WTC11 (cell line): Measurements from ENCODE around the gene SERPINF2.

Source experiments
- JUN ChIP-seq: sonication (generic); formaldehyde crosslinking; IDR thresholded peaks from 2 replicates; pipeline ENCODE4 v1.8.0; 2023; ENCODE audit warnings: mild to moderate bottlenecking, missing genetic modification reagents
- TP53 ChIP-seq: sonication (generic); formaldehyde crosslinking; IDR thresholded peaks from 2 replicates; pipeline ENCODE4 v1.8.1; 2023; ENCODE audit warnings: mild to moderate bottlenecking, missing genetic modification reagents
- ZBTB21 ChIP-seq: sonication (generic); formaldehyde crosslinking; IDR thresholded peaks from 2 replicates; pipeline ENCODE4 v1.8.1; 2023; ENCODE audit warnings: mild to moderate bottlenecking, missing genetic modification reagents, borderline replicate concordance
- ZNF423 ChIP-seq: fragments of 250-450 bp; sonication (Bioruptor Pico); IDR thresholded peaks from 2 replicates; pipeline ENCODE4 v2.1.2; 2022; ENCODE audit warnings: mild to moderate bottlenecking, moderate library complexity

DNA sequence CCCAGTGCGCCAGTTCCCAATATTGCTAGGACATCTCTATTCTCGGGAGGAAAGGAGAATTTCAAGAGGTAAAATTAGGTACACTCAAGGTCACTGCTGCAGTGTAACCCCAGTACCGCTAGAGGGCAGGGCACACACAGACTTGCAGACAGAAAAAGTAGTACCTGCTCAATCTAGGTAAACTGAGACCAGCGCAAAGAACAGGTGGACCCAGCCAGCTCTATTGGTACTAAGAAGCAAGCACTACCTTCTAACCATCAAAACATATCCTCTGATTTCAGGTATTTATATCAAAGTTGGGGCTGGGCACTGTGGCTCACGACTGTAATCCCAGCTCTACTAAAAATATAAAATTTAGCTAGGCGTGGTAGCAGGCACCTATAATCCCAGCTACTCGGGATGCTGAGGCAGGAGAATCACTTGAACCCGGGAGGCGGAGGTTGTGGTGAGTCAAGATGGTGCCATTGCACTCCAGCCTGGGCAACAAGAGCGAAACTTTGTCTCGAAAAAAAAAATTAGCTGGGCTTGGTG, 21.8 kb upstream of the SERPINF2 start:
- TF ChIP-seq JUN (no peak), ZNF423 (CRISPR knock-in tag) (no peak), ZBTB21 (CRISPR knock-in tag) (no peak), TP53 (no peak)
